ENCODE measurements around the gene PBXIP1. TPM values are rescaled to one million over a fixed set of nuclear protein-coding genes. Genes with fewer than 3 reads are reported as not detected.

PBXIP1 gene
- total and polyA plus RNA-seq, 10 of the 15 experiments (the other 5 are each of a cell fraction or from before 2014, with no cell fraction given) = 0.63 to 25.6 (median 15.4) TPM

GRCh38 chr1:154969246-154969645 lies 13.3 kb upstream of the PBXIP1 start:
- Histone ChIP-seq H3K36me3 (ENCODE audit: control insufficient read depth in 2 of 2, insufficient read depth in 2 of 2, low read length in 1 of 2) (peaks cover 10 to 12% of the 10 kb centered on the region in 2 experiments; a peak in 3 of 4 replicates), H3K27me3 (replicated peaks in 1 of 2; ENCODE audit: control insufficient read depth in 2 of 2, insufficient read depth in 2 of 2, low read length in 1 of 2) (no peaks in the 10 kb centered on the region), H3K4me1 (ENCODE audit: control insufficient read depth, insufficient read depth, low read length) (peaks cover 22% of the 10 kb centered on the region), H4K20me1 (ENCODE audit: control insufficient read depth, insufficient read depth) (no peaks in the 10 kb centered on the region), H3K9ac (ENCODE audit: control insufficient read depth, insufficient read depth, low read length) (no peak overlapping the region), H3K4me3 (no peak overlapping the region), H3K9me3 (replicated peaks; ENCODE audit: control insufficient read depth, insufficient read depth, low read length) (no peaks in the 10 kb centered on the region), H3K79me2 (ENCODE audit: control insufficient read depth, insufficient read depth, low read length) (peaks cover 41% of the 10 kb centered on the region), H3K27ac (ENCODE audit: control insufficient read depth, insufficient read depth) (no peak overlapping the region), H3K4me2 (ENCODE audit: control insufficient read depth, insufficient read depth) (no peak overlapping the region; the same call in 1 of the 2 replicates), H2AFZ (ENCODE audit: control insufficient read depth, low read depth, low read length) (no peak overlapping the region)
- WGBS (ENCODE audit: insufficient coverage, insufficient replicate concordance, low lambda C conversion rate, missing lambda C conversion rate) = 70% methylated on average over 5 of the region's 5 CpGs
- ATAC-seq (no peak), FAIRE-seq (no peak), DNase-seq (ENCODE audit: low read depth, low spot score) (no peak)
- intact Hi-C loops (cut with micrococcal nuclease; ENCODE audit: unreplicated experiment) (no loop called here), in situ Hi-C loops (cut with MboI) (no loop called here)
- TF ChIP-seq CBX5 (IDR thresholded peaks at IDR 0.05; ENCODE audit: low read depth) = no peak
- no peak for TF ChIP-seq ZNF207 (IDR thresholded peaks at IDR 0.05; ENCODE audit: borderline replicate concordance)
- no peak for TF ChIP-seq CHD1 (IDR thresholded peaks at IDR 0.05; ENCODE audit: low read depth, low read length)
- no peak for TF ChIP-seq IKZF2 (IDR thresholded peaks at IDR 0.05)
- no peak for TF ChIP-seq EZH2 (IDR thresholded peaks at IDR 0.05; ENCODE audit: borderline replicate concordance, control insufficient read depth, low read depth, low read length)
- TF ChIP-seq YBX1 (IDR thresholded peaks at IDR 0.05) = no peak
- no peak for TF ChIP-seq REST (IDR thresholded peaks at IDR 0.05; ENCODE audit: low read depth, low read length)
- no peak for TF ChIP-seq PBX3 (IDR thresholded peaks at IDR 0.05; ENCODE audit: insufficient replicate concordance, low read depth, low read length)
- no peak for TF ChIP-seq DPF2 (IDR thresholded peaks at IDR 0.05)
- TF ChIP-seq USF1 (IDR thresholded peaks at IDR 0.05; ENCODE audit: borderline replicate concordance, extremely low read length, insufficient read depth, low read depth, low read length) = no peak
- no peak for TF ChIP-seq HDAC6 (IDR thresholded peaks at IDR 0.05; ENCODE audit: unreplicated experiment)
- no peak for TF ChIP-seq CBFB (IDR thresholded peaks at IDR 0.05; ENCODE audit: low read depth)
- no peak for TF ChIP-seq ZNF217 (IDR thresholded peaks at IDR 0.05)
- TF ChIP-seq TARDBP (IDR thresholded peaks at IDR 0.05; ENCODE audit: borderline replicate concordance) = no peak
- no peak for TF ChIP-seq SRF (IDR thresholded peaks at IDR 0.05; ENCODE audit: low read depth in 2 of 2, low read length in 2 of 2)
- TF ChIP-seq GABPA (IDR thresholded peaks at IDR 0.05; ENCODE audit: low read depth) = no peak
- no TSS peak for BruUV-seq (replicated peaks)
- RAD21 ChIA-PET (ENCODE audit: unreplicated experiment) = interaction anchor here (0.9 to 2.5 kb wide), 3 partner anchors 14 to 91 kb away, joined by 3 to 16 read pairs (median 5); partner anchors contain the start of gene PBXIP1
- POLR2A ChIA-PET = interaction anchor here (9.8 kb wide), 1 partner anchor 12 kb away, joined by 140 read pairs; the partner anchor contains the start of genes PBXIP1 and PYGO2
- CTCF ChIA-PET = interaction anchor here (20.6 kb wide), 1 partner anchor 28 kb away, joined by 226 read pairs; the partner anchor contains the start of genes LENEP and ZBTB7B
- SMC1A ChIA-PET (ENCODE audit: uncharacterized antibody, unreplicated experiment) = interaction anchor here (2.5 to 3.2 kb wide), 2 partner anchors 8 to 14 kb away, joined by 14 to 21 read pairs; partner anchors contain the start of genes PBXIP1 and PYGO2
